Activated CD4-positive, alpha-beta T cell treated with anti-CD3 and anti-CD28 coated beads, Interleukin-2, amount 10 ng/mL, durations not matched to agents 24 days and 14 days (primary cell): ENCODE measurements around the gene BCL2L11. TPM values are rescaled to one million over a fixed set of nuclear protein-coding genes. Genes with fewer than 3 reads are reported as not detected.

Experiments
- DNase-seq: peaks from one replicate; pipeline ENCODE4 v3.0.0; 2022
- H3K27ac Mint-ChIP-seq: one replicate; pipeline ENCODE4 v1.8.0; 2022; ENCODE audit warnings: mild to moderate bottlenecking, mixed read lengths
- H3K27me3 Mint-ChIP-seq: one replicate; pipeline ENCODE4 v1.8.0; 2022; ENCODE audit warnings: mixed read lengths
- H3K36me3 Mint-ChIP-seq: one replicate; pipeline ENCODE4 v1.8.0; 2022; ENCODE audit warnings: low read depth, mild to moderate bottlenecking, mixed read lengths
- H3K4me1 Mint-ChIP-seq: one replicate; pipeline ENCODE4 v1.8.0; 2021; ENCODE audit warnings: mixed read lengths
- H3K4me3 Mint-ChIP-seq: one replicate; pipeline ENCODE4 v1.8.0; 2022; ENCODE audit warnings: mild to moderate bottlenecking, moderate library complexity, mixed read lengths
- H3K9me3 Mint-ChIP-seq: one replicate; pipeline ENCODE4 v1.8.0; 2021; ENCODE audit warnings: mixed read lengths
- intact Hi-C: fragments of 100-400 bp; cut with micrococcal nuclease; formaldehyde crosslinking; loops from one replicate; pipeline ENCODE4 v1.15.1; 2023
- total RNA-seq: library from RNA; stranded (reverse); gene quantifications from 2 replicates; pipeline ENCODE4 v1.2.3, GENCODE V29; 2022

BCL2L11 gene
- total RNA-seq, 1 donor from 2014 or later: 193 TPM

- Mint-ChIP-seq H3K4me3 (no peak overlapping the region), H3K9me3 (no peaks in the 10 kb centered on the region), H3K27me3 (peaks cover 39% of the 10 kb centered on the region), H3K4me1 (peaks cover 22% of the 10 kb centered on the region), H3K27ac (no peak overlapping the region), H3K36me3 (peaks cover 11% of the 10 kb centered on the region)
- intact Hi-C loops: no loop called here
- DNase-seq: no peak
These were observed 52.0 kb downstream of the BCL2L11 start for GRCh38 chr2:111172666-111173065.

- Mint-ChIP-seq H3K9me3 (no peaks in the 10 kb centered on the region), H3K36me3 (peaks cover 5% of the 10 kb centered on the region), H3K27me3 (peaks cover 43% of the 10 kb centered on the region), H3K4me1 (peaks cover 17% of the 10 kb centered on the region), H3K27ac (no peak overlapping the region), H3K4me3 (no peak overlapping the region)
- no peak for DNase-seq
- intact Hi-C loops: no loop called here
These were observed 52.6 kb downstream of the BCL2L11 start for GRCh38 chr2:111173338-111173737.

- Mint-ChIP-seq H3K4me1 (peaks cover 11% of the 10 kb centered on the region), H3K4me3 (no peak overlapping the region), H3K27me3 (peaks cover 45% of the 10 kb centered on the region), H3K27ac (no peak overlapping the region), H3K36me3 (peaks cover 3% of the 10 kb centered on the region), H3K9me3 (no peaks in the 10 kb centered on the region)
- DNase-seq: no peak
- intact Hi-C loops: no loop called here
These were observed 53.1 kb downstream of the BCL2L11 start for GRCh38 chr2:111173856-111174255.

GRCh38 chr2:111175615-111176014 is 54.9 kb downstream of the BCL2L11 start:
- Mint-ChIP-seq H3K4me3 (no peak overlapping the region), H3K27me3 (peaks cover 42% of the 10 kb centered on the region), H3K27ac (no peak overlapping the region), H3K36me3 (no peaks in the 10 kb centered on the region), H3K9me3 (no peaks in the 10 kb centered on the region), H3K4me1 (peaks cover 4% of the 10 kb centered on the region)
- intact Hi-C loops: no loop called here
- DNase-seq: no peak

- Mint-ChIP-seq H3K36me3 (no peaks in the 10 kb centered on the region), H3K27ac (no peak overlapping the region), H3K4me3 (no peak overlapping the region), H3K27me3 (peaks cover 39% of the 10 kb centered on the region), H3K9me3 (no peaks in the 10 kb centered on the region), H3K4me1 (peaks cover 4% of the 10 kb centered on the region)
- intact Hi-C loops: no loop called here
- no peak for DNase-seq
These were observed 55.7 kb downstream of the BCL2L11 start for GRCh38 chr2:111176388-111176787.

- no peak for DNase-seq
- H3K27ac Mint-ChIP-seq: no peak overlapping the region
- intact Hi-C loops: no loop called here
- H3K4me1 Mint-ChIP-seq: peaks cover 1% of the 10 kb centered on the region
- H3K9me3 Mint-ChIP-seq: no peaks in the 10 kb centered on the region
- H3K36me3 Mint-ChIP-seq: no peaks in the 10 kb centered on the region
- H3K27me3 Mint-ChIP-seq: peaks cover 35% of the 10 kb centered on the region
- H3K4me3 Mint-ChIP-seq: no peak overlapping the region
These were observed 56.2 kb downstream of the BCL2L11 start for GRCh38 chr2:111176867-111177266.

- Mint-ChIP-seq H3K36me3 (no peaks in the 10 kb centered on the region), H3K9me3 (no peaks in the 10 kb centered on the region), H3K27me3 (peaks cover 34% of the 10 kb centered on the region), H3K4me1 (no peaks in the 10 kb centered on the region), H3K4me3 (no peak overlapping the region), H3K27ac (no peak overlapping the region)
- DNase-seq: no peak
- intact Hi-C loops: no loop called here
These were observed 57.6 kb downstream of the BCL2L11 start for GRCh38 chr2:111178296-111178695.

- Mint-ChIP-seq H3K9me3 (no peaks in the 10 kb centered on the region), H3K4me3 (no peak overlapping the region), H3K27ac (no peak overlapping the region), H3K27me3 (peaks cover 34% of the 10 kb centered on the region), H3K36me3 (no peaks in the 10 kb centered on the region), H3K4me1 (no peaks in the 10 kb centered on the region)
- intact Hi-C loops: no loop called here
- no peak for DNase-seq
These were observed 58.2 kb downstream of the BCL2L11 start for GRCh38 chr2:111178730-111179405.

GRCh38 chr2:111182121-111182520 is 61.4 kb downstream of the BCL2L11 start:
- H3K27me3 Mint-ChIP-seq: peaks cover 28% of the 10 kb centered on the region
- no peaks in the 10 kb centered on the region for H3K9me3 Mint-ChIP-seq
- DNase-seq: no peak
- intact Hi-C loops: no loop called here
- no peak overlapping the region for H3K27ac Mint-ChIP-seq
- no peaks in the 10 kb centered on the region for H3K4me1 Mint-ChIP-seq
- H3K36me3 Mint-ChIP-seq: no peaks in the 10 kb centered on the region
- H3K4me3 Mint-ChIP-seq: no peak overlapping the region

GRCh38 chr2:111182740-111183139 is 62.0 kb downstream of the BCL2L11 start:
- H3K36me3 Mint-ChIP-seq: no peaks in the 10 kb centered on the region
- H3K4me3 Mint-ChIP-seq: no peak overlapping the region
- H3K4me1 Mint-ChIP-seq: no peaks in the 10 kb centered on the region
- H3K9me3 Mint-ChIP-seq: no peaks in the 10 kb centered on the region
- H3K27ac Mint-ChIP-seq: no peak overlapping the region
- intact Hi-C loops: no loop called here
- no peak for DNase-seq
- H3K27me3 Mint-ChIP-seq: peaks cover 29% of the 10 kb centered on the region

- DNase-seq: no peak
- Mint-ChIP-seq H3K9me3 (no peaks in the 10 kb centered on the region), H3K27ac (no peak overlapping the region), H3K27me3 (peaks cover 23% of the 10 kb centered on the region), H3K36me3 (no peaks in the 10 kb centered on the region), H3K4me3 (no peak overlapping the region), H3K4me1 (no peaks in the 10 kb centered on the region)
- intact Hi-C loops: no loop called here
These were observed 64.1 kb downstream of the BCL2L11 start for GRCh38 chr2:111184725-111185310.

- peaks cover 22% of the 10 kb centered on the region for H3K27me3 Mint-ChIP-seq
These were observed 64.8 kb downstream of the BCL2L11 start for GRCh38 chr2:111185361-111186022.

GRCh38 chr2:111186121-111186715 is 65.5 kb downstream of the BCL2L11 start:
- Mint-ChIP-seq H3K27me3 (peaks cover 20% of the 10 kb centered on the region), H3K4me3 (no peak overlapping the region), H3K36me3 (no peaks in the 10 kb centered on the region), H3K27ac (no peak overlapping the region), H3K4me1 (no peaks in the 10 kb centered on the region), H3K9me3 (no peaks in the 10 kb centered on the region)
- intact Hi-C loops: no loop called here
- no peak for DNase-seq

More at GRCh38 chr2:111185361-111186022, 64.8 kb downstream of the BCL2L11 start:
- Mint-ChIP-seq H3K27ac (no peak overlapping the region), H3K4me1 (no peaks in the 10 kb centered on the region), H3K36me3 (no peaks in the 10 kb centered on the region), H3K9me3 (no peaks in the 10 kb centered on the region), H3K4me3 (no peak overlapping the region)
- intact Hi-C loops: no loop called here
- no peak for DNase-seq

- Mint-ChIP-seq H3K36me3 (no peaks in the 10 kb centered on the region), H3K9me3 (no peaks in the 10 kb centered on the region), H3K4me1 (no peaks in the 10 kb centered on the region), H3K27me3 (peaks cover 21% of the 10 kb centered on the region), H3K4me3 (no peak overlapping the region), H3K27ac (no peak overlapping the region)
- no peak for DNase-seq
- intact Hi-C loops: no loop called here
These were observed 66.2 kb downstream of the BCL2L11 start for GRCh38 chr2:111186933-111187332.
